ENCODE results near the gene CNKSR2. TPM values are rescaled to one million over a fixed set of nuclear protein-coding genes. Genes with fewer than 3 reads are reported as not detected.

Gene CNKSR2
- total RNA-seq, 4 donors from 2014 or later: 0.73 to 1.6 (median 1.1) TPM

- Histone ChIP-seq H3K36me3 (no peaks in the 10 kb centered on the region), H3K9me3 (no peaks in the 10 kb centered on the region), H3K4me1 (no peaks in the 10 kb centered on the region), H3K27ac (no peak overlapping the region), H3K4me3 (peak overlapping the region; percentile 44), H3K27me3 (peaks cover 17% of the 10 kb centered on the region)
- WGBS: 79% methylated on average over 7 of the region's 57 CpGs
- TF ChIP-seq EP300 (IDR thresholded peaks at IDR 0.05): no peak
- TF ChIP-seq POLR2AphosphoS5 (IDR thresholded peaks at IDR 0.05): no peak
- TF ChIP-seq CTCF (IDR thresholded peaks at IDR 0.05): no peak
- TF ChIP-seq POLR2A (IDR thresholded peaks at IDR 0.05): no peak
- no peak for DNase-seq (ENCODE audit: low spot score in 2 of 2)
Measured at GRCh38 chrX:21657318-21658151, 283.3 kb downstream of the CNKSR2 start.

DNA sequence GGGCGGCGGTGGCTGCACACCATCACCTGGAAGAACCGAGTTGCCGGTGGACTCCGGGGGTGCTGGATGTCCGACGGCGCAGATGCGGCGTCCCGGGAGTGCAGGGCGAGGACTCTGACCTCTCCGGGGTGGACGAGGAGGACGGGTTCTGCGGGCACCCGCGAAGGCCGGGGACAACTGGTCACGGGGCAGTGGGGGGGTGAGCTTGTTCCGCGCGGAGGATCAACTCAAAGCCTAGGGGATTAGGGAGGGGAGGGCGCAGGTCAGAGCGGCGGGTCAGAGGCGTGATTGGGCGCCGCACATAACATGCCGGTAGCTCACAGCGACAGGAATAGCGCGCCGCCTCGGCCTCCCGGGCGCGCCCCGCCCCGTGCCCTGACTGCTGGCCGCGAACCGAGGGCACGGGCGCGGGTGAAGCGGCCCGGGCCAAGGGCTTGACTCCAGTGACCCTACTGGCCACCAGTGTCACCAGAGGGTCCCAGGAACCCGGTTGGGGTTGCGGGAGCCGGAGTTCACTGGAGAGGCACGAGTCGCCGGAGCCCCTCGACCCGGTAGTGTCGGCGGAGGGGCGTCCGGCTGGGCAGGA is 284.0 kb downstream of the CNKSR2 start, which contains the start of gene KLHL34:
Gene KLHL34 (minus strand): TSS at position 179 of the 586 bp plus-strand sequence. CDS start 542 bp downstream, outside the sequence.
- Histone ChIP-seq H3K27me3 (peaks cover 17% of the 10 kb centered on the region), H3K9me3 (no peaks in the 10 kb centered on the region), H3K4me3 (peak within 1 kb of the TSS; percentile 44), H3K27ac (no peak within 1 kb of the TSS), H3K36me3 (no peaks in the 10 kb centered on the region), H3K4me1 (no peaks in the 10 kb centered on the region)
- TF ChIP-seq POLR2AphosphoS5 (IDR thresholded peaks at IDR 0.05): no peak
- TF ChIP-seq CTCF (IDR thresholded peaks at IDR 0.05): no peak
- no peak for TF ChIP-seq POLR2A (IDR thresholded peaks at IDR 0.05)
- no peak for TF ChIP-seq EP300 (IDR thresholded peaks at IDR 0.05)
- 57% methylated on average over 25 of the region's 60 CpGs for WGBS
- DNase-seq (ENCODE audit: low spot score in 2 of 2): no peak

DNA sequence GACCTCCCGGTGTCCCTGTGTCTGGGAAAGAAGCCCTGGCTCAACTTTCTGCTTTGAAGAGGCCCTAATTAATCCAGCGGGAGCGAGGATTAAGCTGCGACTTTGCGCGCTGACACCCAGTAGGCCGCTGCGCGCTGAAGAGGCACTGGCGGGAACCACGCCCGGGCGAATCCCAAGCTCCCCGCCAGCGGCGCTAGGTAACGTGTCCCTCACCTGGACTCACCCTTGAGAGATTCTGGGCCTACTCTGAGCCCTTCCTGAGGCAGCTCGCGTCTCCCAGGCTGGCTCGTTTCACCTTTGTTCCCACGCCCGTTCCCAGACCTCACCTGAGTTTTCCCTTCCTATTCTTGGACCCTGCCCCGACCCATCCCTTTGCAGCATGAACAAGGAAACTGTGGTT is 284.5 kb downstream of the CNKSR2 start:
- peak overlapping the region; percentile 44 for H3K4me3 ChIP-seq

DNA sequence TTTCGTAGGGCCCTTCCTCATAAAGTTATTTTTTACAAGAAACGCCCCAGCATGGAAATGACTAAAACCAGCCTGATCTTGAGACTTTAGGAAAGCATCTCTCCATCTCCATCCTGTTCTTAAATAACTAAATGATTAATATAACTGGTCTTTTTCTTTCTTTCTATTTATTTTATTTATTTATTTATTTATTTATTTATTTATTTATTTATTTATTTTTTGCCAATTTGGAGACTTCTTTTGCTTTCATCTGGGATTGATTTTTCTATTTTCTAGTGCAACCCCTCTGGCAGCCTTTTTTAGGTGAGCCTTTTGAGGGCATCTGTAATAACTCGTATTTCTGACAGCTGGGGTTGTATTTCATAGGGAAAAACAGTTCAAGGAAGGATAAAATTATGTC is 285.1 kb downstream of the CNKSR2 start:
- 74% methylated on average over 3 of the region's 3 CpGs for WGBS
- DNase-seq (ENCODE audit: low spot score in 2 of 2): no peak
- Histone ChIP-seq H3K9me3 (no peaks in the 10 kb centered on the region), H3K27me3 (peaks cover 17% of the 10 kb centered on the region), H3K36me3 (no peaks in the 10 kb centered on the region), H3K27ac (no peak overlapping the region), H3K4me3 (no peak overlapping the region), H3K4me1 (no peaks in the 10 kb centered on the region)
- TF ChIP-seq EP300 (IDR thresholded peaks at IDR 0.05) (no peak), POLR2AphosphoS5 (IDR thresholded peaks at IDR 0.05) (no peak), CTCF (IDR thresholded peaks at IDR 0.05) (no peak), POLR2A (IDR thresholded peaks at IDR 0.05) (no peak)

More for the DNA sequence above, 284.5 kb downstream of the CNKSR2 start:
- WGBS: 50% methylated on average over 18 of the region's 23 CpGs
- no peak for TF ChIP-seq POLR2AphosphoS5 (IDR thresholded peaks at IDR 0.05)
- Histone ChIP-seq H3K27ac (no peak overlapping the region), H3K9me3 (no peaks in the 10 kb centered on the region), H3K27me3 (peaks cover 17% of the 10 kb centered on the region), H3K36me3 (no peaks in the 10 kb centered on the region), H3K4me1 (no peaks in the 10 kb centered on the region)
- DNase-seq (ENCODE audit: low spot score in 2 of 2): no peak

- TF ChIP-seq POLR2AphosphoS5 (IDR thresholded peaks at IDR 0.05) (no peak), POLR2A (IDR thresholded peaks at IDR 0.05) (no peak), CTCF (IDR thresholded peaks at IDR 0.05) (no peak), EP300 (IDR thresholded peaks at IDR 0.05) (no peak)
- H3K27me3 ChIP-seq: peaks cover 17% of the 10 kb centered on the region
- H3K4me3 ChIP-seq: no peak overlapping the region
- no peak for DNase-seq (ENCODE audit: low spot score in 2 of 2)
- no peaks in the 10 kb centered on the region for H3K36me3 ChIP-seq
- WGBS: 87% methylated on average over 2 of the region's 2 CpGs
- H3K27ac ChIP-seq: no peak overlapping the region
- H3K9me3 ChIP-seq: no peaks in the 10 kb centered on the region
- no peaks in the 10 kb centered on the region for H3K4me1 ChIP-seq
Measured at GRCh38 chrX:21660156-21660555, 285.9 kb downstream of the CNKSR2 start.
